ENCODE measurements around the gene COL28A1.

GRCh38 chr7:7318601-7319000 is 217.1 kb downstream of the COL28A1 start:
- TF ChIP-seq CTCF (IDR thresholded peaks at IDR 0.05) = no peak
- no peak for TF ChIP-seq POLR2A (IDR thresholded peaks at IDR 0.05)

Data from lower leg skin (tissue), 3 donors.